Measurements from ENCODE around the gene MAST2.
A peak's percentile ranks its signal among the peaks of the same experiment; 100 is the strongest.

Gene MAST2

GRCh38 chr1:45892068-45892785 is 88.8 kb downstream of the MAST2 start:
- no peak for TF ChIP-seq CTCF (IDR thresholded peaks at IDR 0.05; ENCODE audit: low read length, missing control alignments)
- H3K4me3 ChIP-seq (replicated peaks; ENCODE audit: low read depth, low read length), result peak overlapping the region; percentile 6
- peak; percentile 94 for DNase-seq (ENCODE audit: low read depth)

- TF ChIP-seq CTCF (IDR thresholded peaks at IDR 0.05; ENCODE audit: low read length, missing control alignments), result no peak
- no peak overlapping the region for H3K4me3 ChIP-seq (replicated peaks; ENCODE audit: low read depth, low read length)
- no peak for DNase-seq (ENCODE audit: low read depth)
Observed at GRCh38 chr1:45894331-45894730, 90.9 kb downstream of the MAST2 start.

DNA sequence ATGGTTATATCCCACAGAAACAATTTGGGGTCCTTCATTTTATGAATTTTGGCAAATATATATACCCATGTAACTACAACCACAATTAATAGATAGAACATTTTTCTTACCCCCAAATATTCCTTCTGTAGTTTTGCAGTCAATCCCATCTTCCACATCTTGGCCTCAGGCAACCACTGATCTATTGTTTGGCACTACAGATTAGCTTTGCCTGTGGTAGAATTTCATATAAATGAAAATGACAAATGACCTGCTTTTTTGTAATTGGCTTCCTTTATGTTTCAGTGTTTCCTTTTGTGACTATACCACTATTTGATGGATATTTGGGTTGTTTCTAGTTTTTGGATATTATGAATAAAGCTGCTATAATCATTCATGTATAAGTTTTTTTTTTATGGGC is 91.5 kb downstream of the MAST2 start:
- no peak for DNase-seq (ENCODE audit: low read depth)
- no peak overlapping the region for H3K4me3 ChIP-seq (replicated peaks; ENCODE audit: low read depth, low read length)
- TF ChIP-seq CTCF (IDR thresholded peaks at IDR 0.05; ENCODE audit: low read length, missing control alignments), result no peak

GRCh38 chr1:45895406-45895805 is 92.0 kb downstream of the MAST2 start:
- DNase-seq (ENCODE audit: low read depth), result no peak

GRCh38 chr1:45906883-45907282 is 103.5 kb downstream of the MAST2 start:
- no peak overlapping the region for H3K4me3 ChIP-seq (replicated peaks; ENCODE audit: low read depth, low read length)
- TF ChIP-seq CTCF (IDR thresholded peaks at IDR 0.05; ENCODE audit: low read length, missing control alignments), result no peak
- DNase-seq (ENCODE audit: low read depth), result no peak

More at GRCh38 chr1:45895406-45895805, 92.0 kb downstream of the MAST2 start:
- H3K4me3 ChIP-seq (replicated peaks; ENCODE audit: low read depth, low read length), result no peak overlapping the region
- no peak for TF ChIP-seq CTCF (IDR thresholded peaks at IDR 0.05; ENCODE audit: low read length, missing control alignments)

DNA sequence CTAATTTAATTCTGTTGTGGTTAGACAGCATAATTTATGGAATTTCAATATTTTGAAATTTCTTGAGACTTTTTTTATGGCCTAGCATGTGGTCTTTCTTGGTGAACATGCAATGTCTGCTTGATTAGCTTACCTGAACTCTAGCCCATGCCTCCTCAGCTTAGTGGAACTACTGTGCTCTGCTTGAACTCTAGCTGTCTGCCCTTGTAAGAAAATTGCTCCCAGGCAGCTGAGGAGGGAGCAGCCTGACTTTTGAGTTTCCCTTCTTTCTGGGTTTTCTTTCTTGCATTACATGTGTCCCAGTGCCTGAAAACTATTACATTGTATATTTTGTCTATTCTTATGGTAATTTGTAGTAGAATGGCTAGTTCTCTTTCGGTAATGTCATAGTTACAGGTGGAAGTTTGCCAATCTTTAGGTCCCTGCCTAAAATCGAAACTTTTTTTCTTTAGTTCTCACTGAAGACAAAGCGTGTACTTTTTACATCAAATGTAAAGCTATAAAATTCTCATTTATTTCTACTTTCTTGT is 105.3 kb downstream of the MAST2 start:
- H3K4me3 ChIP-seq (replicated peaks; ENCODE audit: low read depth, low read length), result no peak overlapping the region
- TF ChIP-seq CTCF (IDR thresholded peaks at IDR 0.05; ENCODE audit: low read length, missing control alignments), result no peak
- no peak for DNase-seq (ENCODE audit: low read depth)

GRCh38 chr1:45911634-45912033 is 108.2 kb downstream of the MAST2 start:
- DNase-seq (ENCODE audit: low read depth), result no peak
- TF ChIP-seq CTCF (IDR thresholded peaks at IDR 0.05; ENCODE audit: low read length, missing control alignments), result no peak
- H3K4me3 ChIP-seq (replicated peaks; ENCODE audit: low read depth, low read length), result no peak overlapping the region
